Ishikawa (cell line): Measurements from ENCODE around the gene RPS13.

Experiments
- CEBPB ChIP-seq: IDR thresholded peaks from 2 replicates; pipeline ENCODE4 v1.6.1; 2012
- CREB1 ChIP-seq: IDR thresholded peaks from 2 replicates; pipeline ENCODE4 v1.6.1; 2012; ENCODE audit warnings: low read depth
- EGR1 ChIP-seq: IDR thresholded peaks from 2 replicates; pipeline ENCODE4 v1.6.1; 2012
- EP300 ChIP-seq: IDR thresholded peaks from 2 replicates; pipeline ENCODE4 v1.6.1; 2012; ENCODE audit warnings: borderline replicate concordance
- FOXM1 ChIP-seq: IDR thresholded peaks from 2 replicates; pipeline ENCODE4 v1.6.1; 2012; ENCODE audit warnings: low read depth, borderline replicate concordance
- NFIC ChIP-seq: IDR thresholded peaks from 2 replicates; pipeline ENCODE4 v1.6.1; 2012
- RAD21 ChIP-seq: IDR thresholded peaks from 2 replicates; pipeline ENCODE4 v1.6.1; 2012; ENCODE audit warnings: low read depth
- TAF1 ChIP-seq: IDR thresholded peaks from 2 replicates; pipeline ENCODE4 v1.6.1; 2012; ENCODE audit warnings: low read depth, mild to moderate bottlenecking
- TCF12 ChIP-seq: IDR thresholded peaks from 2 replicates; pipeline ENCODE4 v1.6.1; 2012; ENCODE audit warnings: low read depth
- TEAD4 ChIP-seq: IDR thresholded peaks from 2 replicates; pipeline ENCODE4 v1.6.1; 2012
- YY1 ChIP-seq: IDR thresholded peaks from 2 replicates; pipeline ENCODE4 v1.6.1; 2012; ENCODE audit warnings: low read depth
- ZBTB7A ChIP-seq: IDR thresholded peaks from 2 replicates; pipeline ENCODE4 v1.6.1; 2012; ENCODE audit warnings: low read depth
- TF ChIP-seq, protein P1 (sequence below): IDR thresholded peaks from 2 replicates; pipeline ENCODE4 v1.6.1; 2012; ENCODE audit warnings: low read depth, mild to moderate bottlenecking
- TF ChIP-seq, protein P2 (sequence below): IDR thresholded peaks from 2 replicates; pipeline ENCODE4 v1.6.1; 2012
- TF ChIP-seq, protein P3 (sequence below): IDR thresholded peaks from 2 replicates; pipeline ENCODE4 v1.6.1; 2012

Gene RPS13

DNA sequence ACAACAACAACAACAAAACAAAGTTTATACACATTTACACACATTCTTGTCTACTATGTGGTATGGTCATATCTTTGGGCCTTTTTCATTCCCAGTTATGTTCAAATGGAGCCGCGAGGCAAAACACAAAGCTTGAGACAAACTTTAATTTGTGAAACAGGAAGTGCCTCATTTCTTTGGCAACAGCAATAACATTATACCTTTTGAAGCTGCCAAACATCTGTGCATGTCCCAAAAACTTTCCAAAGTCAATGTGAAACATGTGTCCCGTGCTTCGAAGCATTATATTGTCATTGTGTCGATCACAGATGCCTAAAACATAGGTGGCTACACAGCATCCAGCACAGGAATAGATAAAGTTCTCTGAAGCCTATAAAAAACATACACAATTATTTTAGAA, 25.0 kb upstream of the RPS13 start:
- TF ChIP-seq TCF12 (no peak), FOXM1 (no peak), YY1 (no peak), TAF1 (no peak), ZBTB7A (no peak), CREB1 (no peak), EP300 (no peak), RAD21 (no peak), TEAD4 (no peak)
- TF ChIP-seq, protein P1, sequence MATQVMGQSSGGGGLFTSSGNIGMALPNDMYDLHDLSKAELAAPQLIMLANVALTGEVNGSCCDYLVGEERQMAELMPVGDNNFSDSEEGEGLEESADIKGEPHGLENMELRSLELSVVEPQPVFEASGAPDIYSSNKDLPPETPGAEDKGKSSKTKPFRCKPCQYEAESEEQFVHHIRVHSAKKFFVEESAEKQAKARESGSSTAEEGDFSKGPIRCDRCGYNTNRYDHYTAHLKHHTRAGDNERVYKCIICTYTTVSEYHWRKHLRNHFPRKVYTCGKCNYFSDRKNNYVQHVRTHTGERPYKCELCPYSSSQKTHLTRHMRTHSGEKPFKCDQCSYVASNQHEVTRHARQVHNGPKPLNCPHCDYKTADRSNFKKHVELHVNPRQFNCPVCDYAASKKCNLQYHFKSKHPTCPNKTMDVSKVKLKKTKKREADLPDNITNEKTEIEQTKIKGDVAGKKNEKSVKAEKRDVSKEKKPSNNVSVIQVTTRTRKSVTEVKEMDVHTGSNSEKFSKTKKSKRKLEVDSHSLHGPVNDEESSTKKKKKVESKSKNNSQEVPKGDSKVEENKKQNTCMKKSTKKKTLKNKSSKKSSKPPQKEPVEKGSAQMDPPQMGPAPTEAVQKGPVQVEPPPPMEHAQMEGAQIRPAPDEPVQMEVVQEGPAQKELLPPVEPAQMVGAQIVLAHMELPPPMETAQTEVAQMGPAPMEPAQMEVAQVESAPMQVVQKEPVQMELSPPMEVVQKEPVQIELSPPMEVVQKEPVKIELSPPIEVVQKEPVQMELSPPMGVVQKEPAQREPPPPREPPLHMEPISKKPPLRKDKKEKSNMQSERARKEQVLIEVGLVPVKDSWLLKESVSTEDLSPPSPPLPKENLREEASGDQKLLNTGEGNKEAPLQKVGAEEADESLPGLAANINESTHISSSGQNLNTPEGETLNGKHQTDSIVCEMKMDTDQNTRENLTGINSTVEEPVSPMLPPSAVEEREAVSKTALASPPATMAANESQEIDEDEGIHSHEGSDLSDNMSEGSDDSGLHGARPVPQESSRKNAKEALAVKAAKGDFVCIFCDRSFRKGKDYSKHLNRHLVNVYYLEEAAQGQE: no peak
- TF ChIP-seq, protein P2, sequence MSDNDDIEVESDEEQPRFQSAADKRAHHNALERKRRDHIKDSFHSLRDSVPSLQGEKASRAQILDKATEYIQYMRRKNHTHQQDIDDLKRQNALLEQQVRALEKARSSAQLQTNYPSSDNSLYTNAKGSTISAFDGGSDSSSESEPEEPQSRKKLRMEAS: no peak
- TF ChIP-seq, protein P3, sequence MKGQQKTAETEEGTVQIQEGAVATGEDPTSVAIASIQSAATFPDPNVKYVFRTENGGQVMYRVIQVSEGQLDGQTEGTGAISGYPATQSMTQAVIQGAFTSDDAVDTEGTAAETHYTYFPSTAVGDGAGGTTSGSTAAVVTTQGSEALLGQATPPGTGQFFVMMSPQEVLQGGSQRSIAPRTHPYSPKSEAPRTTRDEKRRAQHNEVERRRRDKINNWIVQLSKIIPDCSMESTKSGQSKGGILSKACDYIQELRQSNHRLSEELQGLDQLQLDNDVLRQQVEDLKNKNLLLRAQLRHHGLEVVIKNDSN: no peak

DNA sequence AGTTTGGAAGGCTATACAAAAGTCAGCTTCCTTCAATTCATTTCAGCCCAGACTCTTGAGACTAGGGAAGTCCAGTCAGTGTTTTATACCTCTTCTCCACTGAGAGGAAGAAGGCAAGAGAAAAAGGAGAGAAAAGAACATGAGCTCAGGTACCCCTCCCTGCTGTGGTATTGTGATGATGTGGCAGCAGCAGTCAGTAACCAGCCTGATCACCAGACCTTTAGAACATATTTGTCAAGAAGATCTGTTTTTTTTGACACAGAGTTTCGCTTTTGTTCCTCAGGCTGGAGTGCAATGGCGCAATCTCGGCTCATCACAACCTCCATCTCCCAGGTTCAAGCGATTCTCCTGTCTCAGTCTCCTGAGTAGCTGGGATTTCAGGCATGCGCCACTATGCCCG, 21.2 kb upstream of the RPS13 start:
- no peak for TF ChIP-seq EGR1
- TF ChIP-seq RAD21: no peak
- no peak for TF ChIP-seq FOXM1

DNA sequence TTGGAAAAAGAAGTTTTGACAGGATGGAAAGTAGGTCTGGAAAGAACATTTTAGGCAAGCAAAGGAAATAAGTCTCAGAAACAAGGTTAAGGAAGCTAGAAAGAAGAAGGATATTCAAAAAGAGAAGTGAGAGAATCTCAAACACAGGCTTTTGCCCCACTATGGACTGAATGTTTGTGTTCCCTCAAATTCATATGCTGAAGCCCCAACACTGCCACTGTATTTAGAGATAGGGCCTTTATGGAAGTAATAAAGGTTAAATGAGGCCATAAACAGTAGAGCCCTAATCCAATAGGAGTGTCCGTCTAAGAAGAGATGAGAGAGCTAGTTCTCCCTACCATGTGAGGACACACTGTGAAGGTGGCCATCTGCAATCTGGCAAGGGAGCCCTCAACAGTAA, 20.6 kb upstream of the RPS13 start:
- TF ChIP-seq RAD21: no peak

DNA sequence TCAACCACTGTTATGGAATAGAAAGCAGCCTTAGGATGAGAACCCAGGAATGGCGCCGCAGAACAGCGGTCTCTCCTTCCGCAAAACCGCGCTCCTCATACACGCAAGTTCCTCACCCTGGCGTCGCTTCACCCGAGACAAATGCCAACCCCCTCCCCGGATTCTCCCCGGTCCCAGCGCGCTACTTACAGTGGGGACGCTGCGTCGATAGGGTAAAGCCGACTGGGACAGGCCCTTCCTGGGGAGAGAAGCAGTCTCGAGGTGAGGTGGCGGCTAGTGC, 287 bp downstream of the RPS13 start:
- TF ChIP-seq YY1 (no peak), TAF1 (no peak), NFIC (no peak), RAD21 (no peak), TEAD4 (no peak), CEBPB (no peak), FOXM1 (no peak), TCF12 (no peak), EP300 (no peak)
- TF ChIP-seq, protein P1: no peak
- TF ChIP-seq, protein P3: no peak
- TF ChIP-seq, protein P2: no peak

DNA sequence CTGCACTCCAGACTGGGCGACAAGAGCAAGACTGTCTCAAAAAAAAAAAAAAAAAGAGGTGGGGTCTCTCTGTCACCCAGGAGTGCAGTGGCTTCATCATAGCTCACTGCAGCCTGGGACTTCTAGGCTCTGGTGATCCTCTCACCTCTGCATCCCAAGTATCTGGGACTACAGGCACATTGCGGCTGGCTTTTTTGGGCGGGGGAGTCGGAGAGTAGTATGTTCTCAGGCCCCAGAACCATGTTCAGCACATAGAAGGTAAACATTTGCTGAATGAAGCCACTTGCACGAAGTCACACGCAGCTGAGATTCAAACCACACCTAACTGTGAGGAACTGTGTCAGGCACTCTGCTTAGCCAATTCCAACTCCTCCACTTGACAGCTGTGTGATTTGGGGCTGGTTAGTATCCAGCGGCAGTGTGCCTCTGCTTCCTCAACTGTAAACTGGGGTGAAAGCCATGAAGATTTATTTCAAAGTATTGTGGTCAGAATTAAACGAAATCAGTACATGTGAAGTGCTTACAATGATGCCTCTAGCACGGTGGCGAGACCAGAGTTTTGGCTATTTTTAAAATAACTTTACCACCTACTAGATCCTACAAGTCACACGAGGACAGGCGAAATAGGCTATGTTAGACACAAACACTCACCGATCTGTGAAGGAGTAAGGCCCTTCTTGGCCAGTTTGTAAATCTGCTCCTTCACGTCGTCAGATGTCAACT, 789 bp downstream of the RPS13 start:
- TF ChIP-seq CREB1: no peak
- TF ChIP-seq NFIC: no peak
- TF ChIP-seq FOXM1: no peak
- no peak for TF ChIP-seq ZBTB7A
- no peak for TF ChIP-seq EGR1
- TF ChIP-seq TCF12: no peak
- TF ChIP-seq, protein P1: no peak
- no peak for TF ChIP-seq YY1
- TF ChIP-seq, protein P2: no peak
